GM21528 (cell line): ENCODE data around the gene ERICH6.

Source experiments
- ATAC-seq: cut with Tn5 transposase; IDR thresholded peaks from one replicate; pipeline ENCODE4 v1.9.1; 2021; ENCODE audit warnings: mild to moderate bottlenecking, moderate library complexity; ENCODE audit not compliant: unreplicated experiment, low FRiP score

The ERICH6 gene

GRCh38 chr3:150737874-150738679, 34.4 kb upstream of the ERICH6 start:
- ATAC-seq, result no peak

GRCh38 chr3:150736903-150737832, 33.4 kb upstream of the ERICH6 start:
- ATAC-seq, result no peak

- no peak for ATAC-seq
Measured at GRCh38 chr3:150736316-150736719, 32.6 kb upstream of the ERICH6 start.

GRCh38 chr3:150734795-150735119, 31.0 kb upstream of the ERICH6 start:
- ATAC-seq, result no peak

DNA sequence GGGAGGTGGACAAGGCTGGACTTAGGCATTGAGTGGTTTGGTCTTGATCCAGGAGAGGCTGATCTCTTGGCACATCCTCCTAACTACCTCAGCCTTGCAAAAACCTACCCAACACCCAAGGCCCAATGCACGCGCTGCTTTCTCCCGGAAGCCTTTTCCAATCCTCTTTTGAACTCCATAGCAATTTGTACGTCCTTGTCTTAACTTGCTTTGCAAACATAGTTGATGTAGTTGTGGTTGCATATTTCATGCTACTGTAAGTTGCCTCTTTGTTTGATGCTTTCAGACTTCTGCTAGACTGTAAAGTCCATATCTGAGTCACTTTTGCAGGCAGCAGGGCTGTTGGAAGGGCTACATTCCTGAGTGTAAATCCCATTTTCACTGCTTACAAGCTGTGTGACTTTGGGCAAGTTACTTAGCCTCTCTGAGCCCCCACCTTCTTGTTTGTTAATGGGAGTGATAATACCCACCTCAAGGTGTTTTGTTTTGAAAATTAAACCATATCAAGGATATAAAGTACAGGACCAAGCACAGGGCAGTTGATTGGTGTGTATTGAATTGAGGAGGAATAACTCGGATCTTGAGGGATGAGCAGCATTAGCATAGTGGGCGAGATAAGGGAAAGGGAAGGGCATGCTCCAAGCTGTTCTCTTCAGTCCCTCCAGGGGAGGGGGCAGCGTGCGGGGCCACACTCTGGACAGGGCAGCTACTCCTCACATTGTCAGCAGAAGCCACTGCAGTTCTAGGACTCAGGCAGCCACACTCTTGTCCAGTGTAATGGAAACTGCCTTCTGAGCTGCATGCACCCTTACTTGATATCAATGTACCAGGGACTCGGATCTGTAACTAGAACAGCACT, 30.4 kb upstream of the ERICH6 start:
- no peak for ATAC-seq

DNA sequence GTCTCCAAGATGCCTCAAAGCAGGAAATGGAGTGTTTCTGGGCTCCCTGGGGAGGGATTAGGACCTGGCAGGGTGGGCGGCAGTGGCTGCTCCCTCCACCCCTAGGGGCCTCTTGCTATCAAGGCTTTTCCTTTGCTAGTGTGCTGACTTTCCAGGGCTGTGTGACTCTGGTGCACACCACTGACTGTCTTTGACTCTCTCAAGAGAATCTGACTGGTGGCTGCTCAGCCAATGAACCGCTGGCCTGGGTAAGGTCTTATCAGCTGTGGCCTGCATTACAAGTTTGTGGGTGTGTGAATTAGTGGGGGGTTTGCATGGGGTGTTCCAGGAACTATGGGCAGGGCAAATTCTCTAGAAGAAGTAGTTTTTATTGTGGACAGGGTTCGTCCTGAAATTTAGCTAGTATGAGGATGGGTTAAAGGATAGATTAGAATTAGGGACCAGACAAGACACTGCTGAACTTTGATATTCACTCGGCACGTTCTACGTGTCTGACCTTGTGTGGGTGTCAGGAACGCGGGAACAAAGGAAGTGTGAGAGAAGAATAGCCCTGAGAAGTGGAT, 29.7 kb upstream of the ERICH6 start:
- ATAC-seq, result no peak

- no peak for ATAC-seq
Measured at GRCh38 chr3:150729682-150730360, 26.1 kb upstream of the ERICH6 start.

DNA sequence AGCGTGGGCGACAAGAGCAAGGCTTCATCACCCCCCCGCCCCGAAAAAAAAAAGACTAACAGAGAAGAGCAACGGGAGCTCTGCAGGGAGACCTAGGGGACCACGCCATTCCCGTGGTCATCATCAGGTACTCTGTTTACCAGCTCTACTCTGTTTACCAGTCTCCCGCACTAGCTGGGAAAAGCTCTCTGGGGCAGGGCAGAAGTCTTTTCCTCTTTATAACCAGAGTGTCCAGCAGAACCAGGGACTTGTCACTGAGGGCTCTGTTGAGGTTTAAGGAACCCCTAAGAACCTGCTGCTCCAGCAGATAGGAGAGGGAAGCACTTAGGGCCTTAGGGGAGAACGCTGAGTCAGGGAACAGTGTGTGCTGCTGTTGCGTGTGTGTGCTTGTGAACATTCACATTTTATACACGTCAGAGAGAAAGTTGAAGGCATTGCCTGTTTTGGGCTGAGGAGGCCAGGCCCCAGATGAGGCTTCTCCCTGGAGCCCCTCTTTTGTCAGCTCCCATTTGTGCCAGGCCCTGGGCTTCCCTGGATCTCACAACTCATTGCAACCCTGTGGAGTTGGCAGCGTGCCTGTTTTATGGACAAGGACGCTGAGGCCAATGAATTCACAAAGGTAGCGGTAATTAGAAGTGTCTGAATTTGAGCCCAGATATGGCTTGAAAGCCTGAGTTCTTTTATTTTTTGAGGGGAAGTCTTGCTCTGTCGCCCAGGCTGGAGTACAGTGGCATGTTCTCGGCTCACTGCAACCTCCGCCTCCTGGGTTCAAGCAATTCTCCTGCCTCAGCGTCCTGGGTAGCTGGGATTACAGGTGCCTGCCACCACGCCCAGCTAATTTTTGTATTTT, 24.2 kb upstream of the ERICH6 start:
- ATAC-seq, result no peak

DNA sequence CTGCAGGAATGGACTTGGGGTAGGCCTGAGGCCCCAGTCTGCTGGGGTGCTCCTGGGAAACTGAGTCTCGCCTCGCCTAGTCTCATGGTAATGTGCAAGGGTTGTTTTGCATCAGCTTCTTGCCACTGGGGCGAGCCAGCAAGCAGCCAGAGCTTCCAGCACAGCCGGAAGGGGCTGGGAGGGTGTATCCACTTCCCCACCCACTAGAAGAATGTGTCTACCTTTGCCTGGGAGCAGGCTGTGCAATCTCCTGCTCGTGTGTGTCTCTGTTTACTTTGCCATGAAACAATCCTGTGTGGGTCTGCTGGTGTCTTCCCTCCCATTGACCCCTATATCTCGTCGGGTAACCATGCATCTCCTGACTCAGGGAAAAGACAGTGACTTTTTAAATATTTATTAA, 21.8 kb upstream of the ERICH6 start:
- no peak for ATAC-seq

GRCh38 chr3:150723946-150724345, 20.2 kb upstream of the ERICH6 start:
- no peak for ATAC-seq

DNA sequence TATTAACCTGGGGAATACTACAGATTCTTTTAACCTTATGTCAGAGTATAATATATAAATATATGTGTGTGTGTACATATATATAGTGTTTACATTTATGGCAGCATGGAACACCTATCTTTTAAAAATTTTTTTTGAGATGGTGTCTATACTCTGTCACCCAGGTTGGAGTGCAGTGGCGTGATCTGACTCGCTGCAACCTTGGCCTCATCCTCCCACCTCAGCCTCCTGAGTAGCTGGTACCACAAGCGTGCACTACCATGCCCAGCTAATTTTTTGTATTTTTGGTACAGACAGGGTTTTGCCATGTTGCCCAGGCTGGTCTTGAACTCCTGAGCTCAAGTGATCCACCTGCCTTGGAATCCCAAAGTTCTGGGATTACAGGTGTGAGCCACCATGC, 18.5 kb upstream of the ERICH6 start:
- no peak for ATAC-seq

- ATAC-seq, result no peak
Measured at GRCh38 chr3:150721285-150722130, 17.8 kb upstream of the ERICH6 start.

- no peak for ATAC-seq
Measured at GRCh38 chr3:150720444-150720843, 16.7 kb upstream of the ERICH6 start.

DNA sequence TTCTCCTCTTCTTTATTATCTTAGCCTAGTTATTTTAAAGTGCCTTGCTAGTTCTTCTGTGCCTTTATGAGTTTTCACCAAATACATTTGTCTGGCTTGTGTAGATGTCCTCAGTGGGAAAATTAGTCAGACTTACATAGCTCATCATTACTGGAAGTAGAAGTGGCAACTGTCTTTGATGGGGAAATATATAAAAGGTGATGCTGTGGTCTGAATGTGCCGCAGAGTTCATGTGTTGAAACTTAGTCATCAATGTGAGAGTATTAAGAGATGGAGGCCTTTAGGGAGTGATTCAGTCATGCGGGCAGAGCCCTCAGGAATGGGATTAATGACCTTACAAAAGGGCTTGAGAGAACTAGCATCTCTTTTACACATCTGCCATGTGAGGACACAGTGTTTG, 6.4 kb upstream of the ERICH6 start:
- ATAC-seq, result no peak

- ATAC-seq, result peak; percentile 49
Measured at GRCh38 chr3:150703299-150703755, 393 bp downstream of the ERICH6 start.

- ATAC-seq, result no peak
Measured at GRCh38 chr3:150699068-150699639, 4.6 kb downstream of the ERICH6 start.

DNA sequence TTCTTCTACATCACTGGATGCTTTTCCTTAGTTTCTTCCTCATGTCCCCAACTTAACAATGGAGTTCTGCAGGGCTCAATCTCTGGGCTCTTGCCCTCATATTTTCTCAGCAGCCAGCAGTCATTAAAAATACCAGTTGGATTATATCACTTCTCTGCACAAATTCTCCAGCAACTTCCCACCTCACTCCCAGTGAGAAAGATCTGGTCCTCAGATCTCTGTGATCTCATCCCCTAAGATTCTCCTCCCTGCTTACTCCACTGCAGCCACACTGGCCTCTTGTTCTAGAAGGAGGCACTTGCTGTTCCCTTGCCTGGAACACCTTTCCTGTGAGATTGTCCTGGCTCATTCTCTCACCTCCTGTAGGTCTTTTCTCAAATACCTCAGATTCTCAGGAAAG, 6.1 kb downstream of the ERICH6 start:
- no peak for ATAC-seq
